ENCODE data around the gene RAB23. TPM values are rescaled to one million over a fixed set of nuclear protein-coding genes. Genes with fewer than 3 reads are reported as not detected.

Gene RAB23
- 1 to 10 TPM; 3.2 to 3.6 TPM for total RNA-seq

DNA sequence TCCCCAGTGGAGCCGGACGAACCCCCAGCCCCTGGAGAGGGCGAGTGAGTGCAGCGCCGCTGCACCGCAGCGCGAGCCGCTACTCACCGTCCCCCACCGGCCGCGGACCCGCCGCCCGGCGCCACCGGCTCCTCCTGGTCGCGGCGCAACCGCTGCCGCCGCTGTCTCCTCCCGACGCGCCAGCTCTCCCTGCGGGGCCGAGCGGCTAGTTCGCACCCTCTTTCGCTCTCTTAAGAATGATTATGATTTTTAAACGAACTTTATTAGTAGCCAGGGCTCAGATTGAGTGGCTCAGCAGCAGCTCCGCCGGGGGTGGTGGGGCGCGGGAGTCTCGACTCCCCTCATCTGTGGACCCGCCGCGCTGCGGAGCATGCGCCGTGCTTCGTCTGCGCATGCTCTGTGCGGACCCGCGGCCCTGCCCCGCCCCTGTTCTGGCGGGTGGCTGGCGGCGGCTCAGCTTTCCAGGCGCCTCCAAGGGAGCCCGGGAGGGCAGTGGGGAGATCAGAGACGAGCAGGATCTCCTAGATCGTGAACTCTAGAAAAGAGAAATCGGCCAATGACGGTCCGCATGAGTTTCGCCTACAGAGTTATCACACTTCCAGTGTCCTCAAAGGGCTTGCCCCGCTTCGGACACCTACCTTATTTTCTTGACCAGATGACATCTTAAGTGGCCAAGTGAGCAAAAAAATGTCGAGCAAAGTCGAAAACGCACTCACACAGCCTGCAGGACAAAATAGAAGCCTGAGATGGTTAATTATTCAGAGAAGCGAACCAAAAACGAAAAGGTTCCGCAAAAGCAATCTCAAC is at the start of gene RAB23:
RAB23 (minus strand) TSS at position 372 of the 807 bp plus-strand sequence. CDS start 11,927 bp downstream, outside the sequence.

DNA sequence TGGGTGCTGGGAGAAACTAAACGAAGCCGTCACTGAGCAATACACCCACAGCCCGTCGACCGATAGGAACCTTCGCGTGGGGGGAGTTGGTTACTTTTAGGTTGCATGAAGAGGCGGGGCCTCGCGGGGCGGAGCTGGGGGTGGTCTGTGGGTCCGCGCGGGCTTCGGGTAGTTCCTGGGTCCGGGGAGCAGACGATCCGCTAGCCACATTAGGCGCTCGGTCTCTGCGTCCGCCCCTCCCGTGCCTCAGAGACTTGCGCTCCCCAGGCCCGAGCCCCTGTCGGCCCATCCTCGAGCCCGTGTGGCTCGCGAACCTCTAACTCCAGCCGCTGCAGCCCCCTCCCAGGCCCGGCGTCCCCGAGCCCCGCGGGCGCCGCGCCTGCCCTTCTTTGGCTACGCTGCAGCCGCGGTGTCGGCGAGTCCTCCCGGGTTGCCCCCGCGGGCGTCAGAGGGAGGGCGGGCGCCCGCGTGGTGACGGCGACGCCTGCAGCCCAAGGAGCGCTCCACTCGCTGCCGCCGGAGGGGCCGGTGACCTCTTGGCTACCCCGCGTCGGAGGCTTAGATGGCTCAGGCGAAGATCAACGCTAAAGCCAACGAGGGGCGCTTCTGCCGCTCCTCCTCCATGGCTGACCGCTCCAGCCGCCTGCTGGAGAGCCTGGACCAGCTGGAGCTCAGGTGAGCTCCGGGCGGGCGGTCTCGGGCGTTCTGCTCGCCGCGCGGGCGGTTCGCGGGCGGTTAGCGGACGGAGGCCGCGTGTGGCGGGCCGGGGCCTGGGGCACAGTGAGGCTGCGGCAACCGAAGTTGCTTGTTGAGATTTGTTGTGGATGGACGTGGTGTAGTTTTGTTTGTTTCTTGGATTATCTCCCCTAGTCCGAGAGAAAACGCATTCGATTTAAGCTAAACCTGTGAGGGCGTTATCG is 49.7 kb downstream of the RAB23 start, which contains the start of gene BAG2:
BAG2 (plus strand) TSS at position 191 of the 920 bp plus-strand sequence; CDS start at position 563, 372 bp downstream.

Other genes with a start within 250 kb of the RAB23 start
- 10 to 100 TPM; 12.9 to 13.5 TPM for gene KIAA1586, start 175.6 kb downstream of the RAB23 start, total RNA-seq
- gene ZNF451, start 132.1 kb downstream of the RAB23 start, total RNA-seq: 10 to 100 TPM; 64.6 TPM
- 1 to 10 TPM; 7.8 TPM for gene BAG2, start 50.0 kb downstream of the RAB23 start, total RNA-seq
- 10 to 100 TPM; 27.1 to 28.4 TPM for gene PRIM2, start 95.3 kb upstream of the RAB23 start, total RNA-seq